ENCODE measurements around the gene HSPA4.

GRCh38 chr5:133030343-133031005 is 21.3 kb upstream of the HSPA4 start:
- no peak for TF ChIP-seq CTCF (IDR thresholded peaks at IDR 0.05)
- no peak for TF ChIP-seq POLR2AphosphoS5 (IDR thresholded peaks at IDR 0.05)
- TF ChIP-seq EP300 (IDR thresholded peaks at IDR 0.05): no peak

Data from suprapubic skin (tissue), 4 donors.